Panc1 (cell line): ENCODE measurements around the gene ITIH5.

ENCODE experiments used
- TCF7L2 ChIP-seq: IDR thresholded peaks from 2 replicates; pipeline ENCODE4 v1.6.1; 2011; ENCODE audit warnings: mild to moderate bottlenecking, low read depth, low read length, inconsistent platforms
- TF ChIP-seq, protein P1 (sequence below): fragments of 450-650 bp; IDR thresholded peaks from 2 replicates; pipeline ENCODE4 v1.5.1; 2017; ENCODE audit warnings: mild to moderate bottlenecking

DNA sequence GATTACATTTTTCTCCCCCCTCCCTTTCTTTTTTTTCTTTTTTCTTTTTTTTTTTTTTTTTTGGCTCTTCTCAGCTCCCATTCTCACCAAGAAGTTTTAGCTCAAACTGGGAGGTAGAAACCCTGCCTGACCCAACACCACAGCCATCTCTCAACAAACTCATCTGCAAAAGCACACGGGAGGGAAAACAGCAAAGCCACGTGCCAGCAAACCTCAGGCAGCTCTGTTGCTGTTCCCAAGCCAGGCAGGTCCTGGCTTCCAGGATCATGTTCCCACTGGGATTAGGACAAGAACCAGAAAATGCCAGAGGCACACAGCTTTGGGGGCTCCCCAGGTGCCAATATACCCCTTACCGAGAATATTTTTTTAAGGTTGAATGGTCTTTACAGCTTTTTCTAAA lies 56.7 kb downstream of the ITIH5 start:
- no peak for TF ChIP-seq TCF7L2
- TF ChIP-seq, protein P1, sequence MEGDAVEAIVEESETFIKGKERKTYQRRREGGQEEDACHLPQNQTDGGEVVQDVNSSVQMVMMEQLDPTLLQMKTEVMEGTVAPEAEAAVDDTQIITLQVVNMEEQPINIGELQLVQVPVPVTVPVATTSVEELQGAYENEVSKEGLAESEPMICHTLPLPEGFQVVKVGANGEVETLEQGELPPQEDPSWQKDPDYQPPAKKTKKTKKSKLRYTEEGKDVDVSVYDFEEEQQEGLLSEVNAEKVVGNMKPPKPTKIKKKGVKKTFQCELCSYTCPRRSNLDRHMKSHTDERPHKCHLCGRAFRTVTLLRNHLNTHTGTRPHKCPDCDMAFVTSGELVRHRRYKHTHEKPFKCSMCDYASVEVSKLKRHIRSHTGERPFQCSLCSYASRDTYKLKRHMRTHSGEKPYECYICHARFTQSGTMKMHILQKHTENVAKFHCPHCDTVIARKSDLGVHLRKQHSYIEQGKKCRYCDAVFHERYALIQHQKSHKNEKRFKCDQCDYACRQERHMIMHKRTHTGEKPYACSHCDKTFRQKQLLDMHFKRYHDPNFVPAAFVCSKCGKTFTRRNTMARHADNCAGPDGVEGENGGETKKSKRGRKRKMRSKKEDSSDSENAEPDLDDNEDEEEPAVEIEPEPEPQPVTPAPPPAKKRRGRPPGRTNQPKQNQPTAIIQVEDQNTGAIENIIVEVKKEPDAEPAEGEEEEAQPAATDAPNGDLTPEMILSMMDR = no peak
